ENCODE measurements around the gene SH3PXD2A.

GRCh38 chr10:103819493-103819892 is 35.9 kb downstream of the SH3PXD2A start:
- TF ChIP-seq CTCF (IDR thresholded peaks at IDR 0.05) (no peak), POLR2A (IDR thresholded peaks at IDR 0.05) (no peak), POLR2AphosphoS5 (IDR thresholded peaks at IDR 0.05) (no peak)

Measured in sigmoid colon (tissue), 4 donors.